Endometrial microvascular endothelial cells (primary cell): ENCODE results near the gene PLEKHH1. TPM values are rescaled to one million over a fixed set of nuclear protein-coding genes. Genes with fewer than 3 reads are reported as not detected.

Experiments
- in situ Hi-C: cut with HindIII; loops from 2 replicates; pipeline ENCODE4 v1.10.0; 2017; ENCODE audit warnings: low sequenced_read_pairs, low pct_unique_long_range_greater_than_20kb; ENCODE audit errors: inconsistent ontology term
- total RNA-seq: library from RNA; depleted of rRNA; stranded (reverse); fragments of >200 nt; gene quantifications from one replicate; pipeline ENCODE4 v1.2.3, GENCODE V29; 2015; ENCODE audit errors: inconsistent ontology term

The PLEKHH1 gene
- 3.6 TPM for total RNA-seq

DNA sequence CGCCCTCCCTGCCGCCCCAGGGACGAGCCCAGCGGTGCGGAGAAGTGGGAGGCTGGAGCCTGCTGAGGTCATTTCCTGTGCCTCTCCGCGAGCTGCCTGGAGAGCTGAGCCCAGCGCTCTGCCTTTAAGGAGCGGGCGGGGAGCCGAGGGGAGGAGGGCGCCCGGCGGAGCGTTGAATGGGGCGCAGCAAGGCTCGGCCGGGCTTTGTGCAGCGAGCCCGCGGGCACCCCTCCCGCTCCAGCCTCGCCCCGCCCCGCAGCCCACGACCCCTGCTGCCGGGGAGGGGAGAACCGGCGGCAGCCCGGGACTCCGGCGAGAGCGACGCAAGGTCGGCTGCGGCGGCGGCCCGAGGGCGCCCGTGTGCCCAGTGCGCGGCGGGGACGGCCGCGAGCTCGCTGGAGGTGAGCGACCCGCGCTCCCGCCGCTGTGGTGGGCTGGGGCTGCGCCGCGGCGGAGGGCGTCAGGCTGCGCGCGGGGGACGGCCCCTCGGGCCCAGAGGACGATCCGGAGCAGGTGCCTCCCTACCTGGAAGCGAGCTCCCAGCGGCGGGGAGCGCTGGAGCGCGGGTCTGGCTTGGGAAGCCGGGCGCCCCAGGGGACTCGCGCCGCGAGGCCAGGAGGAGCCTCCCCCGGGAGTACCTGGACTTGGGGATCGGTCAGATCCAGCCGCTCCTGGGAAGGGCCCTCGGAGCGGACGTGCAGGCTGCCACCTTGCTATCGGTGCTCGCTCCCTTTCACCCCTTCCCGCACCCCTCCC lies at the start of gene PLEKHH1:
Gene PLEKHH1, plus strand, starts transcription at position 293 of the 756 bp plus-strand sequence. CDS start 8,578 bp downstream, outside the sequence.
- in situ Hi-C loops, result no loop called here

DNA sequence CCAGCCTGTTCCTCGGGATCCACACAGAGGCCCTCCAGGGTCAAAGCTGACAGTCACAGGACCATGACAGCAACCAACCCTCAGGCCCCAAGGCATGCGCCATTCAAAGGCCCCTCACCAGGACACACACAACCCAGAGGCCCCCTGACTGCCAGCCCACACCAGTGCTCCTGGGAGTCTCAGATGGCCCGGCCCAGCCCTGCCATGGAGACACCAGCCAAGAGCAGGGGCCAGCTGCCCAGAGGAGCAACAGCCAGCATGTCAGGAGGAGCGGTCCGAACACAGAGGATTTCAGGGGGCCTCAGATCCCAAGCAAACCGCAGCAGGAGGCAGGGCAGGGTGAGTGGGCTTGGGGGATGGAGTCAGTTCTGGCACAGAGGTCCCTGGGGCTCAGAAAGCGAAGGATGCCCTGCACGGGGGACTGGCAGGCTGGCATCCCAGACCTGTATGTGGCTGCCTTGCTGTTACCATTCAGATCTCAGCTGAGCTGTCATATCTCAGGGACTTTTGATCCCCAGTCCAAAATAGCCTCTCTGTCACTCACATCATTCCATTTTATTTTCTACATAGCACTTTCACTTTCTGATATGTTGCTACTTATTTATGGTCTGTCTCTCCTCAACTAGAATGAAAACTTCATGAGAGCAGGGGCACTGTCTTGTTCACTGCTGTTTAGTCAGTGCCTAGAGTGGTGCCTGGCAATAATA lies 49.4 kb upstream of the PLEKHH1 start:
- in situ Hi-C loops, result no loop called here

DNA sequence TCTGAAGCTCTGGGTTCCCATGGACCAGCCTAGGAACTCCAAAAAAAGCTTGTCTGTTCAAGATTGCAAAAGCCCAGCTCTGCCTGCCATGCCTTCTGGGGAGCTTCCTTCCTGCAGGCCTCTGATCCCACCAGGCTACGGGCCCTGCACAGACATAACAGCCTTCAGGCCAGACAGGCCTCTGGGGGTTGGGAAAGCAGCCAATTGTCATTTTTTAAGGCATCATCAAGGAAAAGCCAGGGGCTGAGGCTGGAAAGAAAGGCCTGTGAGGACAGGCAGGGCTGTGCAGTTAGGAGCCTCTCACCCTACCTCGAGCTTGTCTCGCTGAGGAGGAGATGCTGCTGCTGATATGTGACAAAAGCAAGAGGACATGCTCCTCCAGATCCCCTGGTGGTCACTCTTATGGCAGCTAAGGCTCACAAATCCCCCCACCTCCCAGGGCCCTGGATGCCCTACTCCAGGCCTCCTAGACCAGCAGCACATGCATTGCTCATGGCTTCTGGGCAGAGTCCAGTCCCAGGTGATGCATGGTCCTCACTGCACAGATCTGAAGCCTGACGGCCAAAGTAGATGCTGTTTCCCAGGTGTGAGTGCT lies 47.5 kb upstream of the PLEKHH1 start:
- in situ Hi-C loops, result no loop called here

DNA sequence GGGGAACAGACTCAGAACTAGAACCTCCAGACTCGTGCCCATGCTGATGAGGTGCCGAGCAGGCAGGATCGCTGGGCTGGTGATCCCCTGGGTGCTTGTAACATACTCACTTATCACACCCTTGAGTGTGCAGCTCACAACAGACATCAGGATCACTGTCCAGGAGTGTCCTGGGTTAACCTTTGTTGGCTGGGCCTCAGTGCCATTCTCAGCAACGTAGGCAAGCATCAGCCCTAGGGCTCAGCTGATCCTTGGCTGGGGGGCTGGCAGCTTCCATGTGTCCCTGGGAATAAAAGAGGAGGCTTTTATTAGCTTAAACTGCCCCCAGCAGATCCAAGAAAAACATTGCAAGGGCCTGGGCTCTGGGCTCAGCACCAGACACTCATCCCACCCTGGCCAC lies 46.2 kb upstream of the PLEKHH1 start:
- in situ Hi-C loops, result no loop called here

DNA sequence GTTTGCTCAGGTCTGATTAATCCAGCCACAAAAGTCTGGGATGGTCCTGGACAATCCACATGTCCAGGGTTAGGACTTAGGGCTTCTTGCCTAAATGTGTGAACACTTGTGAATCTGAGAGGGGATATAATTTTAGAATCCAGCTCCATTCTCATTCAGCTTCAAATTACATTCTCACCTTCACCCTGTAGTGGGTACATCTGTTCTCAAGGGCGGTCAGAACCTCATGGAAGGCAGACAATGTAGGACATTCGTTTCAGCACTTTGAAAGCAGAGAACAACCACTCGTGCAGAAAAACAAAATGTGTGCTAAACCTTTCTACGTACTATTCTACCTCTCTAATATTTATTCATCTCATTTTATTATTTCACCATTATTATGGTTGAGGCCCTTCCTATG lies 45.8 kb upstream of the PLEKHH1 start:
- in situ Hi-C loops, result no loop called here

DNA sequence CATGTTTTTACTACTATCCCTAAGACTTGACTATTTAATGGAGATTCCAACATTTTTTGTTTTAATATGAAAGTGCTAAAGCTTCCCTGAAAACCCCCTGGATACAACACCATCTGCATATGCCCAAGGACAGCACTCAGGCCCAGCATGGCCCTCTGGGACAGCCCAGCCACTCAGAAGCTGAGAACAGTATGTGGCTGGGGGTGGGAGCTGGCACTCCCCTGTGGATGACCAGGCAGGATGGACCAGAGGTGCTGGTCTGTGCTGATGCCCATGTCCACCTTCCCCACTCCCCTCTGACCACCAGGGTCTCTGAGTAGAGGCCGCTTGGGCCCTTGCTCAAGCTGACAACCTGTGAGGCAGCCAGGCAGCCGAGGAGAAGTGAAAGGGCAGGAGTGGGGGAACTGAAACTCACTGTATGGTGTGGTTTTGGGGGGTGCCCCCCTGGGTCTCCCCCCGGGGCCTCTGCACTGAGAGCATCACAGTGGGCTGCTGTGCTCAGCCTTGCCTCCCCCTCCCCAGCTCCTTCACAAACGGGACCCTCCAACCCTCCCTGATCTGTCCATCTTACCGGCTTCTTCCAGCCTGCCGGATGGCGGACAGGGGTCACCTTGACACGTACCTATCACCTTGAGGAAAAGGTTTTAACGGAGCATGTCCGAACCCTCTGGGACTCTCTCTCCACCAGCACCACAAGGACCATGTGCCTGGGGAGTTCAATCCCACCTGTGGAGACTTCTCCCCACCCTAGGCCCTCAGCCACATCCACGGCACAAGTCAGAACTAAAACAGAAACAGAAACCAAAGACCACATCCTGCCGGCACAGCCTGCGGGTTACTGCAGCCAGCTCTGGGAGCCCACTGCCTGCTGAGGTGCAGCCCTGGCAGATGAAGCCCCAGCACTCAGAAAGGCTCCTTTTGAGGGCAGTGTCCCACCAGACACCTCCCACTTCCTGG lies 44.9 kb upstream of the PLEKHH1 start, which contains the start of gene TMEM229B:
Gene TMEM229B, minus strand, starts transcription at position 785 of the 957 bp plus-strand sequence. CDS start 14,798 bp downstream, outside the sequence.
- in situ Hi-C loops, result no loop called here

DNA sequence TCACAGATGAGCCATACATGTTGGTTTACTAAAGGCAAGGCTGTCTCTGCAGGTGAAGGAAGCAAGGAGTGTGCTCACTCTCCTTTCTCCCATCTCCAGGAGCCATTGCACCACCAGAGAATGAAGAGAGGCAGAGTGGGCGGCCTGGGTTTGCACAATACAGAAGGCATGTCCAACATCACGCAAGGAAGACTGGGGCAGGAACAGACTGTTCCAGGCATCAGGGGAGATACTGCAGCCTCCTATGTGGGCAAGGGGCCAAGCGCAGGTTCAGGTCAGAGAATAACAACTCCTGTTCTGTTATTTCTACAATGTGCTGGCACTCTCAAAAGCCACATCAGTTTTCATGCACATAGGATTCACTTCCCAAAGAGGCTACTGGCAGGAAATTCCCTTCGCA lies 42.9 kb upstream of the PLEKHH1 start:
- in situ Hi-C loops, result no loop called here

DNA sequence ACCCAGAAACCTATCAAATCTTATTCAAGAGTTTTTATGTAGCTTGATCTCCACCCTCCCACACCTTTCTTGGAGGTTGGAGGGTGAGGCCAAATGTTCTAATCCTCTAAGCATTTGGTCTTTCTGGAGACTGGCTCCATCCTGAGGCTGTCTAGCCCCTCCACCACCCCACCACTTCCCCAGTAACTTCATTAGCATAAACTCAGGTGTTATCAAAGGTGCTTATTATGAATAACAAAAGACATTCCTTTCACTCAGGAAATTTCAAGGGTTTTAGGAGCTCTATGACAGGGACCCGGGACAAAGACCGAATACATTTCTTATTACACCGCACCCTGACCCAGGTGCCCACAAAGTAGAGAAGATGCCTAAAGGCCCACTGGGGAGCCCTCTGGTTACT lies 41.8 kb upstream of the PLEKHH1 start:
- in situ Hi-C loops, result no loop called here

DNA sequence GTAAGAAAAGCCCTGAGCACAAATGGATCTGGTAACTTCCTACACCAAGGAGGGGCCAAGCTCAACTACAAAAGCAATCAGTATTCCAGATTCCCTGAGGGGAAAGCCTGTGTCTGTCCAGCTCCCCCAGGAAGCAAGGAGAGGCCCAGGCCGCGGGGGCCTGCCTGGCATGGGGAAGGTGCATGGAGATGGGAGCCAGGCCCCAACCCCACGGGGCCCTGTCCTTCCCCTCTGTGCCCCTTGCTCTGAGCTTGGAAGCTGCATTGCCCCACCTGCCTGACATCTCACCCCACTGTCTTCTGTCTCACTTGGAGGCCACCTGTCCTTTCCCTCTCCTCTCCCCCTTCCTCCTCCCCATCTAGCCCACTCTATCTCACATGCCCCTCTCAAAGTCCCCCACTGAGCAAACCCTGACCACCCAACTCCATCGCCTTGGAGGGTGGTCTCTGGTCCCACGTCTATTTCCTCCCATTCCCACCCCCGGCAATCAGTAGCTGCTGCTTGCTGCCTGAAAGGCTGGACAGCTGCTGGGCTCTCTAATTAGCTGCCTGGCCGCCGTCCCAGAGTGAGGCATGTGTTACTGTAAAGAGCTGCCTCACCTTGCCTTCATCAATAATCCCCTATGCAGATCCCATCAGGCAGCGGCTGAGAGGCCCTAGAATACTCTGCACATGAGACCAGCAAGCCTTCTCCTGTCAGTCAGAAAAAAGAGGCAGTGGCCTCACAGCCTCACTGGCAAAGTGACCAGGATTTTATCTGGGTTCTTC lies 41.2 kb upstream of the PLEKHH1 start:
- in situ Hi-C loops, result no loop called here

DNA sequence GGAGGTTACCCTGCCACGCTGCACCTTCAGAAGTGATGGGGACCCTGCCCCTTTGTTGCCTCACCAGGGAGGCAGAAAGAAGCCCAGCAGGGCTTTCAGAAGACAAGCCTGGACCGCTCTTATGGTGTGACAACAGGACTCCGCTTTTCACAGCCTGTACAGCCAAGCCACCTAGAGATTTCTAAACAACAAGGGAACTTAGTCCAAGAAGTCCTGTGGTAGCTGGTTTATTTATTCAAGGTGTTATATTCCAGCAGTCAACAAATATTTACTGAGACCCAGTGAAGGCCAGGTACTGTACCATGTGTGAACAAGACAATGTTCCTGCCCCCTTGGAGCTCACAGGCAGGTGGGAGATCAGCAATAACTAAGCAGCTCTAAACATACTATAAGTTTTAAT lies 40.6 kb upstream of the PLEKHH1 start:
- in situ Hi-C loops, result no loop called here

DNA sequence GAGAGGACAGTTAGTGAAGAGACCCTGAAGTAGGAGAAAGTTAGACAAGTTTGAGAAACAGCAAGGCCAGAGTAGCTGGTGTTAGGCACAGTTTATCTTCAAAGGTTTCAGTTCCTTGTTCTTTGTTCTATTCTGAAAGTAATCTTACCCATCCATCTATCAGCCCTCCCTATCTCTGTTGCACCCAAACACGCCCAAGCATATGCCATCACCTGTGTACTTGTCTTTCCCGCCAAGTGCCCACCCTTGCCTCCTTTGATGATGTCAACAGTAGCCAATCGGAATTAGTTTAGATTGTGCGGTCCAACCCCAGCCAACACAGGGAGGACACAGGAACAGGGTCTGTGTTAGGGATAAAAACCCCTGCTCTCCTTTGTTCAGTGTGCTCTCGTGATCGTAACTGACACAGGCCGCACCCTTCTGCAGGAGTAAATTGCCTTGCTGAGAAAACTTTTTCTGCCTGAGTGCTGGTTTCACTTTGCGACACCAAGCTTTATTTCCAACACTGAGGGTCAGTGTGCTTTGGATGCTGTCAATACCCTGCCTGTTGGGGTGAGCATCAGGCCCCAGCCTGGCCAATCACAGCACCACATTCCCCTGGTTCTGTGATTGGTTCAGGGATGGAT lies 39.9 kb upstream of the PLEKHH1 start:
- in situ Hi-C loops, result no loop called here

DNA sequence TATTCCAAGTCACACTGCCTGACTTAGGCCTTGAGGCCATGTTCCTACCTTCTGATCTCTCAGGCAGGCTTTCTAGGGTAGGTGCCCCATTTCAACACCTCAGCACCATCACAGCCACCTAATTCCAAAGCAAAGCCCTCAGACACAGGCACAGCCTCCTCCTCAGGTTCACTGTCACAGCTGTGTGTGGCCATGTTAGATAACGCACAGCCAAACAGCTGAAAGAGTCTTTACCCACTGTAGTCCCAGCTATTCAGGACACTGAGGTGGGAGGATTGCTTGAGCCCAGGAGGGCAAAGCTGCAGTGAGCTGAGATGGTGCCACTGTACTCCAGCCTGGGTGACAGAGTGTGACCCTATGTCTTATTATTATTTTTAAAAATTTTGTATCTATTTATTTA lies 37.3 kb upstream of the PLEKHH1 start:
- in situ Hi-C loops, result no loop called here

DNA sequence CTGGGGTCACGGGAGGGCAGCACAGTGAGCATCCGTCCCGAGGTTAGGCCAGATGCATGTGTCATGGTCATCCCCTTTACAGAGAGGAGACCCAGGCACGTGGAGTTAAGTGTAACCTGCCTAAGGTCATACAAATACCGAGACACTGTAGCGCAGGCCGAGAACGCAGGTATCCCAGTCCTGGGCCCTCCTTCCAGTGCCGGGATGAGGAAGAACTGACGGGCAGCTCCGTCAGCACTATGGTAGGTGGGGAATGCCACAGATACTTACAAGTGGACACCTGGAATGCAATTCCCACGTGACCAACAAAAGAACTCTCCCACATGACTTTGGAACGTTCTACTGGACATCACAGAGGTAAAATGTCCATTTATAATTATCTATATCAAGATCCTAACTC lies 35.9 kb upstream of the PLEKHH1 start:
- in situ Hi-C loops, result no loop called here

DNA sequence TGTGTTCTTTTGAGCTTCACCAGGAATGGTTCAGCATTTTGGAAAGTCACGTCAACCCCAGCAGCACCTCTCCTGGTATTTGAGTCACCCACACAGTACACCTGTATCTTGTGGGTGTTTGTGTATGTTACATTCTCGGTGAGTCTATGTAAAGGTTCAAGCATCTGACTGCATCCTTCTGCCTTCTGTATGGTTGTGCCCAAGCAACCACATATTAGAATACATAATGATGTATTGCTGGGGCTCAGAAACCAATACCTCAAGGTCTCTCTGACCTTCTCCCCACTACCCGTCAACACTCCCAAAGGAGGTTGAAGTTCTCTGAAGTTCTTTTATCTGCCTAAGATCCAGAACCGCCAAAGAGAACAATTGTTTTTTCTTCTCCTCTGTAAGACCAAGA lies 35.4 kb upstream of the PLEKHH1 start:
- in situ Hi-C loops, result no loop called here

DNA sequence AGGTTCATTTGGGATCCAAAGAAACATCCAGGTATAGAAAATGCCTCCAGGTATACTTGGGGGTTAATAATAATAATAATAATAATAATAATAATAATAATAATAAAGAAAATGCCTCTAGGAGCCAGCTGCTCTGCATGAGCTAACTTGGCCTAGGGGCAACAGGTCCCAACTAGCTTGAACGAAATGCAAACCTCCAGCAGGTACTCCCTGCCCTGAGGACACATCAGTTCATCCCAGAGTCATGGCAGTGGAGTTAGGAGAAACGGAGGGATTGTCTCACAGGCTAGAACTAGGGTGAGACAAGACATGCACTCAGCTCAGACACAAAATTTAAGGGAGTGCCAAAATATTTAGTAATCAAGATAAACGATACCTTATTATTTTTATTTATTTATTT lies 32.1 kb upstream of the PLEKHH1 start:
- in situ Hi-C loops, result no loop called here

DNA sequence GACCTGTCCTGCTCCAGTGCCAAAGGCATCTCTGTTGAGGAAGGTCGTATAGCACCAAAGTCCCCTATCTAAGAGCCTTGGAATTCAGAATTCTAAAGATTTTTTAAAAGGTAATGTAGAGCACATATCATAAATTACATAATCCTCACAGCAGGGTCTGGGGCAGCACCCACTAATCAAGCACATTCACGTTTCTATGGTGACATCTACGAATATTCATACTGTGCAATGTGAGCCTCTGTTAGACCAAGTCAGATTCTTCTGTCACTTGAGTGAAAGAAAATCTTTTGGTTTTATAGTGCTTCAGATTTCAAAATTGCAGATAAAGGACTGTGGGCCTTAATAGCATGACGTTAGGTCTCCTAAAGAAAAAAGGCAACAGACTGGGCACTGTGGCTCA lies 31.4 kb upstream of the PLEKHH1 start:
- in situ Hi-C loops, result no loop called here

DNA sequence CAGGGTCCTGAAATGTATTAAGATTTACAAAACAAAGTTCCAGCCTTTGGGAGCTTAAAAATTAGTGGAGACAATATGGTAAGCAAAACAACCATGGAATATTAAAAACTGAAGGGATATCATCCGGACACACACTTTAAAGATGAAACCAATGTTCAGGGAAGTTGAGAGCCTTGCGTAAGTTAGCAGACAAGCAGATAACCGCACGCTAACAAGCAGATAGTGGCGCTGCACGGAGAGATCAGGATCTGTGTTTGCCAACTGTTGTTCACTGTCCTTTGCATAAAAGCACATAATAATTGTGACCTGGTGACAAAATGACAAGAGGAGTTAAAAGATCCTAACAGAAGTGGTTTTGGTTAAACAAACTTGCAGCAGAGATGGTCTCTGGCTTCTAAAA lies 30.2 kb upstream of the PLEKHH1 start:
- in situ Hi-C loops, result no loop called here

DNA sequence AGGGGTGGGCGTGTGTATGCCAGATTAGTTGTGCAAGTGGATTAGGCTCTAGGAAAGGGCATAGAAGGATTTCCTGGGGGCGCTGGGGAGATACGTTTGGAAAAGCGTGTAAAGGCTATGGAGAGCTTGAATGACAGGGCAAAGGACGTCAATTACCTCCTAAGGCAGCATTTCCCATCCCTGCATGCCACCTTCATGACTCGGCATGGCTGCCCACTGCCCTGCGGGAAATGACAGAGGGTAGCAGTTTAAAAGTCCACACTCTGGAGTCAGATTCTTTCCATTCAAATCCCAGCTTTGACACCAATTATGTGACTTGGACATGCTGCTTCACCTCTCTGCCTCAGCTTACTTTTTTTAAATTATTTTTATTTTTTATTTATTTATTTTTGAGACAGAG lies 29.8 kb upstream of the PLEKHH1 start:
- in situ Hi-C loops, result no loop called here
